HepG2 (cell line): ENCODE results near the gene GPC6. TPM values are rescaled to one million over a fixed set of nuclear protein-coding genes. Genes with fewer than 3 reads are reported as not detected.

Source experiments
- CBFB ChIP-seq: sonication (generic); formaldehyde crosslinking; IDR thresholded peaks from 2 replicates; pipeline ENCODE4 v1.4.0; 2020; ENCODE audit warnings: missing genetic modification reagents
- HDAC1 ChIP-seq: sonication (generic); formaldehyde crosslinking; IDR thresholded peaks from 2 replicates; pipeline ENCODE4 v1.5.1; 2020; ENCODE audit warnings: mild to moderate bottlenecking, missing genetic modification reagents
- MEF2D ChIP-seq: sonication (generic); formaldehyde crosslinking; IDR thresholded peaks from 2 replicates; pipeline ENCODE4 v1.5.1; 2020; ENCODE audit warnings: mild to moderate bottlenecking, missing genetic modification reagents
- PRDM10 ChIP-seq: sonication (generic); formaldehyde crosslinking; IDR thresholded peaks from 2 replicates; pipeline ENCODE4 v1.4.0; 2020; ENCODE audit warnings: low read depth, missing genetic modification reagents
- ZFP1 ChIP-seq: IDR thresholded peaks from 2 replicates; pipeline ENCODE4 v1.6.1; 2016
- ZNF318 ChIP-seq: sonication (generic); formaldehyde crosslinking; IDR thresholded peaks from 2 replicates; pipeline ENCODE4 v1.4.0; 2020; ENCODE audit warnings: mild to moderate bottlenecking, missing genetic modification reagents
- ZNF614 ChIP-seq: IDR thresholded peaks from 2 replicates; pipeline ENCODE4 v1.6.1; 2018; ENCODE audit warnings: missing biosample characterization, missing genetic modification reagents, inconsistent platforms, borderline replicate concordance
- ZNF772 ChIP-seq: sonication (generic); formaldehyde crosslinking; IDR thresholded peaks from 2 replicates; pipeline ENCODE4 v1.5.0; 2020; ENCODE audit warnings: mild to moderate bottlenecking, missing genetic modification reagents
- polyA plus RNA-seq, 8 experiments: library from polyadenylated mRNA; depleted of rRNA in 3 of 8; stranded (reverse) in 7 of 8; unstranded in 1 of 8; fragments of >200 nt; fragmentation: Illumina TruSeq in 4 of 8; extraction: Trizol in 4 of 8; gene quantifications; 2 replicates each; pipeline versions ENCODE4 v1.2.1 to v1.2.3, GENCODE V29; 2011 to 2016; ENCODE audit warnings: low read depth in 4 of 8, missing spikeins in 1 of 8, mixed read lengths in 1 of 8; ENCODE audit not compliant: insufficient read depth in 1 of 8
- total RNA-seq, 5 experiments: library from RNA; depleted of rRNA; stranded (reverse); fragments of >200 nt; fragmentation: Illumina TruSeq; extraction: Trizol; gene quantifications; 2 replicates each; pipeline ENCODE4 v1.2.3, GENCODE V29; 2016; ENCODE audit warnings: low read depth in 1 of 5
- TF ChIP-seq, protein P1 (sequence below): sonication (generic); formaldehyde crosslinking; IDR thresholded peaks from 2 replicates; pipeline ENCODE4 v1.8.1; 2023; ENCODE audit warnings: mild to moderate bottlenecking, missing genetic modification reagents
- TF ChIP-seq, protein P2 (sequence below): IDR thresholded peaks from 2 replicates; pipeline ENCODE4 v1.6.1; 2012; ENCODE audit warnings: low read depth, low read length, improper control_type of control experiment

Gene GPC6
- total and polyA plus RNA-seq, 2 of the 13 experiments (the other 11 are each of a cell fraction or from before 2014, with no cell fraction given), result 24.5 to 33.9 TPM

- TF ChIP-seq ZNF318 (CRISPR knock-in tag), result 0 out of 2 replicates have a peak, but pooled peaks have one; percentile 45
- peak; percentile 59; the same call in 1 of the 2 replicates for TF ChIP-seq ZFP1 (CRISPR knock-in tag)
- TF ChIP-seq ZNF772 (CRISPR knock-in tag), result peak; percentile 58; the same call in 1 of the 2 replicates
- TF ChIP-seq CBFB (CRISPR knock-in tag), result 0 out of 2 replicates have a peak, but pooled peaks have one; percentile 27
- TF ChIP-seq, protein P1, sequence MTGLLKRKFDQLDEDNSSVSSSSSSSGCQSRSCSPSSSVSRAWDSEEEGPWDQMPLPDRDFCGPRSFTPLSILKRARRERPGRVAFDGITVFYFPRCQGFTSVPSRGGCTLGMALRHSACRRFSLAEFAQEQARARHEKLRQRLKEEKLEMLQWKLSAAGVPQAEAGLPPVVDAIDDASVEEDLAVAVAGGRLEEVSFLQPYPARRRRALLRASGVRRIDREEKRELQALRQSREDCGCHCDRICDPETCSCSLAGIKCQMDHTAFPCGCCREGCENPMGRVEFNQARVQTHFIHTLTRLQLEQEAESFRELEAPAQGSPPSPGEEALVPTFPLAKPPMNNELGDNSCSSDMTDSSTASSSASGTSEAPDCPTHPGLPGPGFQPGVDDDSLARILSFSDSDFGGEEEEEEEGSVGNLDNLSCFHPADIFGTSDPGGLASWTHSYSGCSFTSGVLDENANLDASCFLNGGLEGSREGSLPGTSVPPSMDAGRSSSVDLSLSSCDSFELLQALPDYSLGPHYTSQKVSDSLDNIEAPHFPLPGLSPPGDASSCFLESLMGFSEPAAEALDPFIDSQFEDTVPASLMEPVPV, result peak; percentile 66; the same call in 1 of the 2 replicates
- TF ChIP-seq ZNF614 (CRISPR knock-in tag), result peak; percentile 67
- TF ChIP-seq MEF2D (CRISPR knock-in tag), result 0 out of 2 replicates have a peak, but pooled peaks have one; percentile 43
- TF ChIP-seq, protein P2, sequence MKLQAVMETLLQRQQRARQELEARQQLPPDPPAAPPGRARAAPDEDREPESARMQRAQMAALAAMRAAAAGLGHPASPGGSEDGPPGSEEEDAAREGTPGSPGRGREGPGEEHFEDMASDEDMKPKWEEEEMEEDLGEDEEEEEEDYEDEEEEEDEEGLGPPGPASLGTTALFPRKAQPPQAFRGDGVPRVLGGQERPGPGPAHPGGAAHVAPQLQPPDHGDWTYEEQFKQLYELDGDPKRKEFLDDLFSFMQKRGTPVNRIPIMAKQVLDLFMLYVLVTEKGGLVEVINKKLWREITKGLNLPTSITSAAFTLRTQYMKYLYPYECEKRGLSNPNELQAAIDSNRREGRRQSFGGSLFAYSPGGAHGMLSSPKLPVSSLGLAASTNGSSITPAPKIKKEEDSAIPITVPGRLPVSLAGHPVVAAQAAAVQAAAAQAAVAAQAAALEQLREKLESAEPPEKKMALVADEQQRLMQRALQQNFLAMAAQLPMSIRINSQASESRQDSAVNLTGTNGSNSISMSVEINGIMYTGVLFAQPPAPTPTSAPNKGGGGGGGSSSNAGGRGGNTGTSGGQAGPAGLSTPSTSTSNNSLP, result peak; percentile 71; the same call in 1 of the 2 replicates
- peak; percentile 83 for TF ChIP-seq HDAC1
- TF ChIP-seq PRDM10, result peak; percentile 91
Observed at GRCh38 chr13:94119360-94119936, 892.8 kb downstream of the GPC6 start (continued).
